ENCODE measurements around the gene GPR78. TPM values are rescaled to one million over a fixed set of nuclear protein-coding genes. Genes with fewer than 3 reads are reported as not detected.

Gene GPR78
- total RNA-seq, 1 experiment from 2014 or later: 3.4 TPM

- H3K79me1 ChIP-seq (ENCODE audit: insufficient read depth, low read depth, low read length, poor library complexity, severe bottlenecking): no peaks in the 10 kb centered on the region
- no CpG with 5 or more reads among the region's 9 CpGs for WGBS (ENCODE audit: extremely low coverage, insufficient read length, low lambda C conversion rate)
Observed at GRCh38 chr4:8545439-8545765, 34.8 kb upstream of the GPR78 start.

More at GRCh38 chr4:8545439-8545765, 34.8 kb upstream of the GPR78 start:
- Histone ChIP-seq H2BK15ac (ENCODE audit: low read depth, low read length) (no peak overlapping the region), H3K27me3 (ENCODE audit: insufficient read depth, low read length) (no peaks in the 10 kb centered on the region), H3K4ac (ENCODE audit: low read depth, low read length) (no peak overlapping the region), H4K20me1 (ENCODE audit: control insufficient read depth, insufficient read depth, insufficient read length) (no peaks in the 10 kb centered on the region), H3K9ac (ENCODE audit: extremely low read depth, insufficient read length, low read length) (no peak overlapping the region), H2AFZ (ENCODE audit: low read length) (no peak overlapping the region), H2BK5ac (ENCODE audit: insufficient read length, low read length) (no peak overlapping the region), H4K8ac (replicated peaks; ENCODE audit: insufficient read length, low read depth, low read length) (no peak overlapping the region), H3K4me1 (ENCODE audit: insufficient read depth, low read length) (no peaks in the 10 kb centered on the region), H3K9me3 (ENCODE audit: control insufficient read depth, low read depth, low read length) (no peaks in the 10 kb centered on the region), H3K23ac (ENCODE audit: insufficient read length, low read depth, low read length) (no peak overlapping the region), H2AK5ac (ENCODE audit: insufficient read length, low read length) (no peak overlapping the region), H3K23me2 (ENCODE audit: insufficient read length, low read depth, low read length, poor library complexity, severe bottlenecking) (peaks cover 2% of the 10 kb centered on the region), H3K56ac (ENCODE audit: insufficient read length, low read depth, low read length) (no peak overlapping the region), H3K27ac (ENCODE audit: insufficient read length, low read depth, low read length) (no peak overlapping the region), H4K91ac (ENCODE audit: insufficient read length, low read depth, low read length) (no peak overlapping the region), H4K5ac (ENCODE audit: insufficient read length, low read depth, low read length) (no peak overlapping the region), H3K14ac (ENCODE audit: insufficient read depth, low read length) (no peak overlapping the region), H3K79me2 (ENCODE audit: insufficient read depth, low read length) (no peaks in the 10 kb centered on the region), H2BK12ac (ENCODE audit: insufficient read length, low read depth, low read length) (no peak overlapping the region), H3K4me2 (ENCODE audit: insufficient read depth, insufficient read length, low read length) (no peak overlapping the region), H2BK20ac (ENCODE audit: low read depth, low read length, poor library complexity, severe bottlenecking) (no peak overlapping the region), H3K18ac (ENCODE audit: insufficient read length, low read depth, low read length) (peak overlapping the region; percentile 11), H2BK120ac (ENCODE audit: low read depth, low read length, poor library complexity, severe bottlenecking) (no peak overlapping the region), H3T11ph (ENCODE audit: low read length) (no peak overlapping the region)
- Mint-ChIP-seq H3K36me3 (ENCODE audit: insufficient read depth in 1 of 3, low read depth in 3 of 3) (no peaks in the 10 kb centered on the region), H3K4me1 (peaks cover 19 to 30% of the 10 kb centered on the region in 2 experiments), H3K9me3 (no peaks in the 10 kb centered on the region), H3K4me3 (no peak overlapping the region), H3K27me3 (ENCODE audit: low read depth) (peaks cover 4% of the 10 kb centered on the region), H3K27ac (0 out of 7 replicates have a peak overlapping the region, but pooled peaks of 2 of the 3 experiments have one; percentile 7 to 37)
- TF ChIP-seq CTCF (conservative IDR thresholded peaks at IDR 0.05): no peak
- DNase-seq: peak; percentile 23
